NT2/D1 (cell line): Measurements from ENCODE around the gene RCVRN.
"Not testable (repeated sequence)": the region's sequence is repeated elsewhere in the genome, so short reads cannot be mapped to it uniquely, and the experiment has no call there.

ENCODE experiments used
- DNase-seq: peaks from one replicate; pipeline ENCODE4 v3.0.0-alpha.2; 2011; ENCODE audit warnings: low read depth, low spot score
- H3K27me3 ChIP-seq: 2 replicates; pipeline ENCODE4 v1.6.0; 2011; ENCODE audit warnings: mild to moderate bottlenecking; ENCODE audit not compliant: insufficient read length, insufficient read depth
- H3K36me3 ChIP-seq: 2 replicates; pipeline ENCODE4 v1.6.1; 2011; ENCODE audit warnings: mild to moderate bottlenecking, low read length, mixed read lengths; ENCODE audit not compliant: insufficient read depth, insufficient read length
- H3K4me1 ChIP-seq: 2 replicates; pipeline ENCODE4 v1.5.1; 2011; ENCODE audit not compliant: insufficient read depth, insufficient read length
- H3K4me3 ChIP-seq: 2 replicates; pipeline ENCODE4 v1.5.1; 2011; ENCODE audit warnings: low read depth; ENCODE audit not compliant: insufficient read length
- H3K9ac ChIP-seq: 2 replicates; pipeline ENCODE4 v1.6.0; 2011; ENCODE audit warnings: low read depth; ENCODE audit not compliant: insufficient read length
- H3K9me3 ChIP-seq: 2 replicates; pipeline ENCODE4 v1.5.1; 2011; ENCODE audit warnings: mild to moderate bottlenecking, low read length; ENCODE audit not compliant: insufficient read depth
- SUZ12 ChIP-seq: IDR thresholded peaks from 2 replicates; pipeline ENCODE4 v1.6.1; 2011; ENCODE audit not compliant: insufficient read length, insufficient read depth; ENCODE audit errors: extremely low read depth
- YY1 ChIP-seq: IDR thresholded peaks from 2 replicates; pipeline ENCODE4 v1.6.1; 2011; ENCODE audit not compliant: insufficient read length, insufficient read depth
- ZNF274 ChIP-seq: IDR thresholded peaks from 2 replicates; pipeline ENCODE4 v1.6.1; 2011; ENCODE audit warnings: mild to moderate bottlenecking, low read depth, low read length

Gene RCVRN

DNA sequence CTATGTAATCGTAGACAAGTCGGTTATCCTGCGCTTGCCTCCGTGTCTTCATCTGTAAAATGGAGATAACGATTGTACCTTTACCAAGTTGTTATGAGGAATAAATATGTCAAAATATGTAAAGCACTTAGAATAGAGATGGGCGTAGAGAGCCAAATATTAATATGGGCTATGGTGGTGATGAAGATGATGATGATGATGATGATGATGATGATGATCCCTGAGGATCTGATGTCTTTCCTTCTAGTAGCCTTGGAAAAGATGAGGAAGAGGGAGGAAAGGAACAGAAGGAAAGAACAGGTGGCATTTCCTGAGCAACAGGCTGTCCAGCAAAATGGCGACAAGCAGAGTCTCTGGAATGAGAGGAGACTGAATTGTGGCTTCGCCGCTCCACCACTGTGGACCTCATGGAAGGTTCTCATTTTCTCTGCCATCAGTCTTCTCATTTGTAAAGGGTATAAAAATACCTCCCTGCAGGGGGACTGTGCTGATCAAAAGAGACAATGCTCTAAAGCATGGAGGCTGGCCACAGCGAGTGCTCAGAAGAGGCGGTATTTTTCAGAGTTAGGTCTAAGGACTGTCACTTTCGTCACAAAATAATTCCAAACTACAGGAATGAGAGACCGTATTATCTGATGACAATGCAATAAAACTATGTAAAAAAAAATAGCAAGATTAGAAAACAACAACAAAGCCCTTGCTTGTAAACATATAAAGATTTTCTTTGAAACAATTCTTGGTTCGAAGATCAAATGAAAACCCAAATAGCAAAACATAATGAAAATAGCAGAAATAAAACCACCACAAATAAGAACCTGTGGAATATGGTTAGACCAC, 17.2 kb upstream of the RCVRN start:
- TF ChIP-seq YY1 (no peak), SUZ12 (no peak), ZNF274 (no peak)
- H3K9ac ChIP-seq = no peak overlapping the region
- no peak for DNase-seq
- no peak overlapping the region for H3K4me3 ChIP-seq
- H3K4me1 ChIP-seq = no peaks in the 10 kb centered on the region
- H3K36me3 ChIP-seq = peaks cover 20% of the 10 kb centered on the region
- H3K9me3 ChIP-seq = no peaks in the 10 kb centered on the region
- no peaks in the 10 kb centered on the region for H3K27me3 ChIP-seq

DNA sequence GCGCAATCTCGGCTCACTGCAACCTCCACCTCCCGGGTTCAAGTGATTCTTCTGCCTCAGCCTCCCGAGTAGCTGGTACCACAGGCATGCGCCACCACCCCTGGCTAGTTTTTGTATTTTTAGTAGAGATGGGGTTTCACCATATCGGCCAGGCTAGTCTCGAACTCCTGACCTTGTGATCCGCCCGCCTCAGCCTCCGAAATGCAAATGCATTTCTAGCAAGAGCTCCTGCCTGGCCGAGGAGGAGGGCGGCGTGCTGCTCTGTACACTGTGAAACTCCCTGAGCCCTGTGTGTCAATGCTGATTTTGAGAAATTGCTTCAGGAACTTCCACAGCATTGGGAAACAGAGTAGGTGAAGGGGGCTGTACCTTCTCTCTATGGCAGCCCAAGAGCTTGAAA, 16.1 kb upstream of the RCVRN start:
- not testable (repeated sequence) for DNase-seq, H3K4me3 ChIP-seq, H3K27me3 ChIP-seq, H3K9ac ChIP-seq, H3K9me3 ChIP-seq, H3K4me1 ChIP-seq
- peaks cover 27% of the 10 kb centered on the region for H3K36me3 ChIP-seq

GRCh38 chr17:9918804-9919352, 13.8 kb upstream of the RCVRN start:
- no peak for DNase-seq
- H3K9me3 ChIP-seq = no peaks in the 10 kb centered on the region
- H3K9ac ChIP-seq = no peak overlapping the region
- no peak overlapping the region for H3K4me3 ChIP-seq
- no peaks in the 10 kb centered on the region for H3K27me3 ChIP-seq
- TF ChIP-seq ZNF274 (no peak), YY1 (no peak), SUZ12 (no peak)
- H3K36me3 ChIP-seq = peaks cover 39% of the 10 kb centered on the region
- no peaks in the 10 kb centered on the region for H3K4me1 ChIP-seq

GRCh38 chr17:9918352-9918751, 13.3 kb upstream of the RCVRN start:
- peaks cover 39% of the 10 kb centered on the region for H3K36me3 ChIP-seq
- H3K9ac ChIP-seq = no peak overlapping the region
- DNase-seq = no peak
- H3K4me3 ChIP-seq = no peak overlapping the region
- H3K4me1 ChIP-seq = no peaks in the 10 kb centered on the region
- TF ChIP-seq SUZ12 (no peak), ZNF274 (no peak), YY1 (no peak)
- H3K9me3 ChIP-seq = no peaks in the 10 kb centered on the region
- H3K27me3 ChIP-seq = no peaks in the 10 kb centered on the region

- H3K4me3 ChIP-seq = no peak overlapping the region
- H3K36me3 ChIP-seq = peaks cover 41% of the 10 kb centered on the region
- DNase-seq = no peak
- no peak overlapping the region for H3K9ac ChIP-seq
- TF ChIP-seq YY1 (no peak), SUZ12 (no peak), ZNF274 (no peak)
- no peaks in the 10 kb centered on the region for H3K27me3 ChIP-seq
- no peaks in the 10 kb centered on the region for H3K4me1 ChIP-seq
- H3K9me3 ChIP-seq = no peaks in the 10 kb centered on the region
These were observed 12.7 kb upstream of the RCVRN start for GRCh38 chr17:9917801-9918200.

- Histone ChIP-seq H3K9me3 (no peaks in the 10 kb centered on the region), H3K9ac (no peak overlapping the region), H3K27me3 (no peaks in the 10 kb centered on the region), H3K4me1 (no peaks in the 10 kb centered on the region), H3K4me3 (no peak overlapping the region), H3K36me3 (peaks cover 41% of the 10 kb centered on the region)
- TF ChIP-seq SUZ12 = no peak
- no peak for TF ChIP-seq YY1
- TF ChIP-seq ZNF274 = no peak
- DNase-seq = no peak
These were observed 12.1 kb upstream of the RCVRN start for GRCh38 chr17:9917131-9917530.

DNA sequence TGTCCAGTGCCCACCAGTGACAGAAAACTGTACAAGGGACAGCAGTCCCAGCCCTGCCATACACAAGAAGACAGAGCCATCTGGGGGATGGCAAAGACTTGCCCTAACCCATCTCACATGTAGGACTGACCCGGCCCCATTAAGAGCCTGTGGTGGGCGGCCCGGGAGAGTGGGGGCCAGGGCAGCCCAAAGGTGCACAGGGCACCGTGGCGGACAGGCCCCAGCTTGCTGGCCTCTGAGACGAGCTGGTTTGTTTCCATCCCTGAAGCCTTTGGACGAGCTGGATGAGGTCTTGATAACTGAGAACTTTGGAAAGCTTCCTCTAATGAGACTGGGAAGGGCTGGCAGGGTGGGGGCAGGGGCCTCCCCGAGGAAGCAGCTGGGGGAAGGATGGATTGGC, 11.0 kb upstream of the RCVRN start:
- no peak overlapping the region for H3K4me3 ChIP-seq
- peaks cover 41% of the 10 kb centered on the region for H3K36me3 ChIP-seq
- H3K27me3 ChIP-seq = no peaks in the 10 kb centered on the region
- no peak for DNase-seq
- TF ChIP-seq SUZ12 (no peak), YY1 (no peak)
- no peak overlapping the region for H3K9ac ChIP-seq
- H3K9me3 ChIP-seq = no peaks in the 10 kb centered on the region
- H3K4me1 ChIP-seq = peaks cover 3% of the 10 kb centered on the region

DNA sequence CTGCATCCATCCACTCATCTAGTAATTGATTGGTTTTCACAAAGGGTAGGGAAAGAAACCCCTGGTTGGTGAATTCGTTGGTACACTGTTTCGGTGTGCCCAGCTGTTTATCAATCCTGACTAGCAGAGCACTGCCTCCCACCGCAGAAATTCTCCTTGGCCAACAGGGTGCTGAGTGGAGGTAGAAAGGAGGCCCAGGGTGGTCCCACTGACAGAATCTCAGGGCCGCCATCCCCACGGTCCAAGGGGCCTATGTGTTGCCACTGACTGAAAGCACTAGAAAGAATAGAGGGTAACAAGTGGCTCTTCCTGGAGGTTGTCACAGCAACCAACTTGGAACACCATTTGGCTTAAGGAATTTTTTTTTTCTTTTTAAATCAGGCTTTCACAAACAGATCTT, 8.4 kb upstream of the RCVRN start:
- no peak overlapping the region for H3K4me3 ChIP-seq
- no peaks in the 10 kb centered on the region for H3K9me3 ChIP-seq
- H3K4me1 ChIP-seq = peaks cover 6% of the 10 kb centered on the region
- H3K9ac ChIP-seq = no peak overlapping the region
- H3K36me3 ChIP-seq = peaks cover 29% of the 10 kb centered on the region
- TF ChIP-seq YY1 (no peak), SUZ12 (no peak), ZNF274 (no peak)
- no peak for DNase-seq
- H3K27me3 ChIP-seq = no peaks in the 10 kb centered on the region
